CD14-positive monocyte (primary cell): ENCODE results near the gene ZNF584. TPM values are rescaled to one million over a fixed set of nuclear protein-coding genes. Genes with fewer than 3 reads are reported as not detected.

Experiments used
- DNase-seq, 3 donors: peaks; one replicate each; pipeline ENCODE4 v3.0.0-alpha.2; 2011 to 2022
- H2AFZ ChIP-seq: 2 replicates; pipeline ENCODE4 v1.6.0; 2012; ENCODE audit warnings: mild to moderate bottlenecking, low read depth, low read length, inconsistent platforms; ENCODE audit not compliant: insufficient read depth, poor library complexity, severe bottlenecking
- H3K27ac ChIP-seq, 2 donors: 1 replicate in 1 of 2; 2 replicates in 1 of 2; pipeline ENCODE4 v1.5.1; 2012 to 2013; ENCODE audit warnings: low read length in 2 of 2, control low read depth in 1 of 2, inconsistent platforms in 1 of 2, low read depth in 1 of 2, mild to moderate bottlenecking in 1 of 2
- H3K27me3 ChIP-seq, 2 donors: one replicate each; pipeline versions ENCODE4 v1.6.0 to v1.6.1; 2011 to 2013; ENCODE audit warnings: low read length in 2 of 2; ENCODE audit not compliant: control insufficient read depth in 2 of 2, insufficient read depth in 2 of 2
- H3K36me3 ChIP-seq, 2 donors: replicated peaks in 1 of 2; 1 replicate in 1 of 2; 2 replicates in 1 of 2; pipeline versions ENCODE4 v1.5.1 to v1.6.1; 2012 to 2013; ENCODE audit warnings: low read length in 2 of 2, control low read depth in 1 of 2, inconsistent platforms in 1 of 2, mild to moderate bottlenecking in 1 of 2; ENCODE audit not compliant: insufficient read depth in 2 of 2, control insufficient read depth in 1 of 2
- H3K4me1 ChIP-seq, 2 donors: 1 replicate in 1 of 2; 2 replicates in 1 of 2; pipeline versions ENCODE4 v1.5.1 to v1.6.1; 2012 to 2013; ENCODE audit warnings: low read length in 2 of 2, control low read depth in 1 of 2, inconsistent platforms in 1 of 2, mild to moderate bottlenecking in 1 of 2, moderate library complexity in 1 of 2; ENCODE audit not compliant: insufficient read depth in 2 of 2, control insufficient read depth in 1 of 2
- H3K4me2 ChIP-seq: replicated peaks from 2 replicates; pipeline ENCODE3; 2012; ENCODE audit warnings: low read length, moderate library complexity, mild to moderate bottlenecking; ENCODE audit not compliant: poor library complexity, severe bottlenecking; ENCODE audit errors: extremely low read depth
- H3K4me3 ChIP-seq, 3 experiments: fragments of 200-600 bp in 1 of 3; sonication (generic) in 1 of 3; replicated peaks in 1 of 3; 1 replicate in 2 of 3; 2 replicates in 1 of 3; pipeline ENCODE4 v1.5.1; 2011 to 2013; ENCODE audit warnings: low read length in 3 of 3, mild to moderate bottlenecking in 3 of 3, control low read depth in 2 of 3, low read depth in 2 of 3, inconsistent platforms in 1 of 3, moderate library complexity in 1 of 3
- H3K79me2 ChIP-seq: 2 replicates; pipeline ENCODE4 v1.6.0; 2012; ENCODE audit warnings: mild to moderate bottlenecking, control low read depth, inconsistent platforms, low read length, moderate library complexity; ENCODE audit not compliant: insufficient read depth
- H3K9ac ChIP-seq: 2 replicates; pipeline ENCODE4 v1.6.0; 2017; ENCODE audit warnings: low read length, mild to moderate bottlenecking; ENCODE audit not compliant: insufficient read depth, poor library complexity, severe bottlenecking
- H3K9me3 ChIP-seq, 2 donors: replicated peaks in 1 of 2; 1 replicate in 1 of 2; 2 replicates in 1 of 2; pipeline versions ENCODE4 v1.5.1 to v1.6.1; 2012 to 2013; ENCODE audit warnings: low read length in 2 of 2, control low read depth in 1 of 2; ENCODE audit not compliant: control insufficient read depth in 1 of 2, insufficient read depth in 1 of 2
- H4K20me1 ChIP-seq: 2 replicates; pipeline ENCODE4 v1.6.0; 2012; ENCODE audit warnings: mild to moderate bottlenecking, low read length, control low read depth, moderate library complexity; ENCODE audit not compliant: insufficient read depth
- H3K27ac Mint-ChIP-seq, 7 donors: one replicate each; pipeline ENCODE4 v1.8.0; 2020; ENCODE audit warnings: mild to moderate bottlenecking in 7 of 7, mixed read lengths in 7 of 7, moderate library complexity in 6 of 7, inconsistent platforms in 2 of 7
- H3K27me3 Mint-ChIP-seq, 3 donors: one replicate each; pipeline ENCODE4 v1.8.0; 2021 to 2022; ENCODE audit warnings: low read depth in 3 of 3, mild to moderate bottlenecking in 3 of 3, mixed read lengths in 3 of 3, moderate library complexity in 3 of 3, inconsistent platforms in 1 of 3
- H3K36me3 Mint-ChIP-seq, 2 donors: one replicate each; pipeline ENCODE4 v1.8.0; 2020; ENCODE audit warnings: mixed read lengths in 2 of 2, inconsistent platforms in 1 of 2, mild to moderate bottlenecking in 1 of 2
- H3K4me1 Mint-ChIP-seq: one replicate; pipeline ENCODE4 v1.8.0; 2020; ENCODE audit warnings: mild to moderate bottlenecking, mixed read lengths
- H3K4me3 Mint-ChIP-seq, 2 donors: one replicate each; pipeline ENCODE4 v1.8.0; 2020; ENCODE audit warnings: mild to moderate bottlenecking in 2 of 2, mixed read lengths in 2 of 2, moderate library complexity in 1 of 2
- H3K9me3 Mint-ChIP-seq, 7 donors: one replicate each; pipeline ENCODE4 v1.8.0; 2020 to 2022; ENCODE audit warnings: mixed read lengths in 7 of 7, mild to moderate bottlenecking in 6 of 7, moderate library complexity in 6 of 7, inconsistent platforms in 2 of 7
- CTCF ChIP-seq: fragments of 200-600 bp; IDR thresholded peaks from one replicate; pipeline ENCODE4 v1.8.0; 2022; ENCODE audit warnings: antibody characterized with exemption, mild to moderate bottlenecking
- WGBS: methylation state at CpG from one replicate; pipeline ENCODE4 v1.1.5; 2013; ENCODE audit warnings: missing lambda C conversion rate; ENCODE audit not compliant: insufficient coverage; 5-methylcytosine and 5-hydroxymethylcytosine counted together
- intact Hi-C, 2 donors: fragments of 100-400 bp; cut with micrococcal nuclease; formaldehyde crosslinking; loops; one replicate each; pipeline versions ENCODE4 v1.15.0 to v1.15.1; 2023
- polyA plus RNA-seq, 3 donors: library from polyadenylated mRNA; depleted of rRNA in 1 of 3; unstranded in 2 of 3; stranded (reverse) in 1 of 3; fragments of 300-500 nt in 2 of 3; fragments of >200 nt in 1 of 3; fragmentation: Illumina TruSeq in 2 of 3; gene quantifications; 1 replicate in 2 of 3; 2 replicates in 1 of 3; pipeline ENCODE4 v1.2.3, GENCODE V29; 2012 to 2021

Gene ZNF584
- polyA plus RNA-seq, 3 donors: 1.2 to 3.1 (median 1.7) TPM

DNA sequence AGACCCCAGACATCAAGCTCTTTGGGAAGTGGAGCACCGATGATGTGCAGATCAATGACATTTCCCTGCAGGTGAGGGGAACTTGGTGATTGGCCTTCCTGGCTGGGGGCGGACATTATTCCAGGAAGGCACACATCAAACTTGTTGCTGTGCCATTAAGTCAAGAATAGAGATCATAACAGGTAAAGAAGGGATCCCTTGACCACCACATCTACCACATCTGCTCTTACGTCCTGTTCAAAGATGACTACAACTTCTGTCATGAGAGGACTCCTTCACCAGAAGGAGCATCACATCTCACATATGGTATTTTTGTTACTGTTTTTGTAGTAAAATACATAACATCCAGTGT is 20.3 kb upstream of the ZNF584 start:
- peak overlapping the region in 1 of 2 donors; percentile 96 for H3K27ac ChIP-seq
- peaks cover 38 to 52% of the 10 kb centered on the region in 2 donors for H3K36me3 Mint-ChIP-seq

DNA sequence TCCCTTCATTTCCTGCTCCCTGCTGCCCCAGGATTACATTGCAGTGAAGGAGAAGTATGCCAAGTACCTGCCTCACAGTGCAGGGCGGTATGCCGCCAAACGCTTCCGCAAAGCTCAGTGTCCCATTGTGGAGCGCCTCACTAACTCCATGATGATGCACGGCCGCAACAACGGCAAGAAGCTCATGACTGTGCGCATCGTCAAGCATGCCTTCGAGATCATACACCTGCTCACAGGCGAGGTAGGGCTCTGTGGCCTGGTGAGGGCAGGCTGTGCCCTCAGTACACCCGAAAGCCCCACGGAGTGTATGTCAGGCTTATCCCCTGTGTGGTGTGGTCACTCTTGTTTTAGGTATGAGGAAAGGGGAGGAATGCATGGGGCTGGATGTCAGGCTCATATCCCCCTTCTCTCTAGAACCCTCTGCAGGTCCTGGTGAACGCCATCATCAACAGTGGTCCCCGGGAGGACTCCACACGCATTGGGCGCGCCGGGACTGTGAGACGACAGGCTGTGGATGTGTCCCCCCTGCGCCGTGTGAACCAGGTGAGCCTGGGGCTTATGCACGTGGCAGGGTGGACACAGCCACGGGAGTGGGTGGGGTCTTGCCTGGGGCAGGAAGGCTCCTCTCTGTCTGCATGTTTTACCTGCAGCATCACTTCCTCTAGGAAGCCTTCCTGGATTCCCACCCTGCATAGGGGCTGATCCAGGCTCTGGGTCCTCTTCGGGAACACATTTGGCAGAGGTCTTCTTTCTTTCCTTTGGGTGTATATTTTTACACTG is 15.3 kb upstream of the ZNF584 start:
- WGBS: 96% methylated on average over 21 of the region's 26 CpGs
- TF ChIP-seq CTCF: no peak
- H3K36me3 Mint-ChIP-seq: peaks cover 58 to 67% of the 10 kb centered on the region in 2 donors
- Histone ChIP-seq H2AFZ (no peak overlapping the region), H3K27me3 (peaks cover 5 to 25% of the 10 kb centered on the region in 2 donors), H3K4me1 (peaks cover 0 to 6% of the 10 kb centered on the region in 2 donors), H4K20me1 (peaks cover 4% of the 10 kb centered on the region), H3K36me3 (peaks cover 44 to 59% of the 10 kb centered on the region in 2 donors), H3K9me3 (no peaks in the 10 kb centered on the region), H3K9ac (no peak overlapping the region), H3K4me3 (no peak overlapping the region), H3K4me2 (no peak overlapping the region), H3K79me2 (peaks cover 21% of the 10 kb centered on the region), H3K27ac (no peak overlapping the region)
- H3K4me3 Mint-ChIP-seq: no peak overlapping the region
- DNase-seq: peak in 1 of 3 donors; percentile 1
- H3K27ac Mint-ChIP-seq: no peak overlapping the region
- peaks cover 15% of the 10 kb centered on the region for H3K4me1 Mint-ChIP-seq
- peaks cover 0 to 8% (median 0%) of the 10 kb centered on the region in 7 donors for H3K9me3 Mint-ChIP-seq
- H3K27me3 Mint-ChIP-seq: peaks cover 24 to 36% (median 32%) of the 10 kb centered on the region in 3 donors
- intact Hi-C loops: no loop called here

More for the DNA sequence above, 20.3 kb upstream of the ZNF584 start:
- Histone ChIP-seq H3K27me3 (no peaks in the 10 kb centered on the region), H3K9ac (no peak overlapping the region), H4K20me1 (peaks cover 4% of the 10 kb centered on the region), H3K36me3 (peaks cover 24 to 39% of the 10 kb centered on the region in 2 donors), H3K4me1 (peaks cover 24 to 29% of the 10 kb centered on the region in 2 donors), H3K9me3 (no peaks in the 10 kb centered on the region), H3K79me2 (peaks cover 32% of the 10 kb centered on the region), H2AFZ (no peak overlapping the region), H3K4me2 (peak overlapping the region; percentile 96), H3K4me3 (peak overlapping the region in 1 of 3 experiments; percentile 87)
- no peak for TF ChIP-seq CTCF
- Mint-ChIP-seq H3K27ac (peak overlapping the region in 4 of 7 donors; percentile 13 to 96 (median 94)), H3K27me3 (peaks cover 0 to 2% (median 0%) of the 10 kb centered on the region in 3 donors), H3K4me1 (peaks cover 31% of the 10 kb centered on the region), H3K4me3 (peak overlapping the region; percentile 88 to 95), H3K9me3 (peaks cover 0 to 3% (median 0%) of the 10 kb centered on the region in 7 donors)
- intact Hi-C loops: no loop called here
- DNase-seq: no peak
- 90% methylated on average over 1 of the region's 3 CpGs for WGBS
